Spleen (tissue), 7 donors: Measurements from ENCODE around the gene TLE1.

Source experiments
- POLR2A ChIP-seq, 3 donors: fragments of 450-650 bp; IDR thresholded peaks; one replicate each; pipeline ENCODE4 v1.5.1; 2017; ENCODE audit warnings: antibody characterized with exemption in 3 of 3, mild to moderate bottlenecking in 1 of 3
- POLR2AphosphoS5 ChIP-seq, 3 donors: sonication (generic); formaldehyde crosslinking; IDR thresholded peaks; one replicate each; pipeline ENCODE4 v1.5.1; 2017; ENCODE audit warnings: antibody characterized with exemption in 3 of 3
- TF ChIP-seq, protein P1 (sequence below), 11 experiments: fragments of 200-600 bp in 7 of 11; fragments of 450-650 bp in 4 of 11; sonication (generic) in 4 of 11; IDR thresholded peaks in 8 of 11; conservative IDR thresholded peaks in 3 of 11; 1 replicate in 7 of 11; 2 replicates in 4 of 11; pipeline versions ENCODE4 v1.4.0 to v1.8.0; 2016 to 2021; ENCODE audit warnings: antibody characterized with exemption in 11 of 11, inconsistent platforms in 4 of 11, mild to moderate bottlenecking in 1 of 11
- donor health status: DM: no; HTN: no; CAD: no; lungs with moderate emphysema.
- donor health status: DM: no; HTN: no; CAD: no.
- donor health status: DM: no; HTN: no; CAD: no.

DNA sequence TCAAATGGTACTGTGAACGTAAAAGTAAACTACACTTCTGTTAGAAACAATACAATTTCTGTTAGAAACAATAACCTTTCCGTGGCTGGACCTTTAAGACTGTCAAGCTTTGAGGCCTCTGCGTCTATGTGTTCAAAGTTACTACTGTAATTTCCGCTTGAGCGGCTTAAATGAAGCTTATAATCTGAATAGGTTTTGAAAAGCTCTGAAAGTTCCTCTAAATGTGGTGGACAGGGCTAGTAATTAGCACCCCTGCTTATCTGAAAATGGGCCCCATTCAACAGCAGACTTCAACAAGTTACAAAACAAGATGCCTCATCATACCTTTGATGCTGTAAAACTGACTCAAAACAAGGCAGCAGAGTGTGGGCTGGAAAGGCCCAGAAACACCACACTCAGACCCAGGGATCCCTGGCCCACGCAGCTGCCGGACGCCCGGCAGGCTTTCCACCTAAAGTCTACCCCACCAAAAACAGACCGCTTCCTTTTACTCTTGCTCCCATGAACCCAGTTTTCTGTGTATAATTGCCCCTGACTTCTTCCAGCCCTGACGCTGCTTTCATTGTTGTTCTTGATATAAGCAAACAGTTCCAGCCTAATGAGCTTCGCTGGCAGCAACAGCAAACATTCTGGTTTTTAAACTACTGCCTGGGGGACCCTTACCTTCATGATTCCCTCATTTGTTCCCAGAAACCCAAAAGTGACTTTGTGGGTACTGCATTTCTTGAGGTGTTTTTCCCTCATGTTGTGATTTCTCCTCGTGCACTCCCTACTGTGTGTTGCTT lies 66.7 kb downstream of the TLE1 start:
- TF ChIP-seq, protein P1, sequence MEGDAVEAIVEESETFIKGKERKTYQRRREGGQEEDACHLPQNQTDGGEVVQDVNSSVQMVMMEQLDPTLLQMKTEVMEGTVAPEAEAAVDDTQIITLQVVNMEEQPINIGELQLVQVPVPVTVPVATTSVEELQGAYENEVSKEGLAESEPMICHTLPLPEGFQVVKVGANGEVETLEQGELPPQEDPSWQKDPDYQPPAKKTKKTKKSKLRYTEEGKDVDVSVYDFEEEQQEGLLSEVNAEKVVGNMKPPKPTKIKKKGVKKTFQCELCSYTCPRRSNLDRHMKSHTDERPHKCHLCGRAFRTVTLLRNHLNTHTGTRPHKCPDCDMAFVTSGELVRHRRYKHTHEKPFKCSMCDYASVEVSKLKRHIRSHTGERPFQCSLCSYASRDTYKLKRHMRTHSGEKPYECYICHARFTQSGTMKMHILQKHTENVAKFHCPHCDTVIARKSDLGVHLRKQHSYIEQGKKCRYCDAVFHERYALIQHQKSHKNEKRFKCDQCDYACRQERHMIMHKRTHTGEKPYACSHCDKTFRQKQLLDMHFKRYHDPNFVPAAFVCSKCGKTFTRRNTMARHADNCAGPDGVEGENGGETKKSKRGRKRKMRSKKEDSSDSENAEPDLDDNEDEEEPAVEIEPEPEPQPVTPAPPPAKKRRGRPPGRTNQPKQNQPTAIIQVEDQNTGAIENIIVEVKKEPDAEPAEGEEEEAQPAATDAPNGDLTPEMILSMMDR (IDR thresholded peaks at IDR 0.05 in 8 of 11, conservative IDR thresholded peaks at IDR 0.05 in 3 of 11), result no peak
- TF ChIP-seq POLR2A (IDR thresholded peaks at IDR 0.05), result no peak
- no peak for TF ChIP-seq POLR2AphosphoS5 (IDR thresholded peaks at IDR 0.05)
